GM12878 (cell line): Measurements from ENCODE around the gene SORCS2.

ENCODE experiments used
- CTCF ChIP-seq, 3 experiments: IDR thresholded peaks in 2 of 3; conservative IDR thresholded peaks in 1 of 3; 2 replicates each; pipeline ENCODE4 v1.5.1; 2011; ENCODE audit warnings: low read depth in 3 of 3, low read length in 3 of 3, mild to moderate bottlenecking in 3 of 3, control low read depth in 2 of 3, moderate library complexity in 2 of 3, inconsistent platforms in 1 of 3, mixed read lengths in 1 of 3; ENCODE audit not compliant: control insufficient read depth in 2 of 3, insufficient read depth in 1 of 3; ENCODE audit errors: extremely low read depth in 1 of 3
- CUX1 ChIP-seq: IDR thresholded peaks from 2 replicates; pipeline ENCODE4 v1.6.1; 2012; ENCODE audit warnings: improper control_type of control experiment, low read depth, low read length; ENCODE audit not compliant: insufficient replicate concordance
- E2F8 ChIP-seq: fragments of 450-650 bp; IDR thresholded peaks from 2 replicates; pipeline ENCODE4 v1.6.1; 2018; ENCODE audit warnings: mild to moderate bottlenecking, low read depth, moderate library complexity; ENCODE audit not compliant: partially characterized antibody
- EED ChIP-seq: sonication (generic); IDR thresholded peaks from 2 replicates; pipeline ENCODE4 v1.6.1; 2016; ENCODE audit warnings: antibody characterized with exemption, low read depth
- EP300 ChIP-seq, 2 experiments: fragments of 150-350 bp in 1 of 2; IDR thresholded peaks; 2 replicates each; pipeline ENCODE4 v1.6.1; 2011 to 2012; ENCODE audit warnings: low read depth in 2 of 2, low read length in 2 of 2, borderline replicate concordance in 1 of 2, improper control_type of control experiment in 1 of 2, inconsistent platforms in 1 of 2; ENCODE audit not compliant: control insufficient read depth in 1 of 2
- HDAC2 ChIP-seq: fragments of 200-600 bp; sonication (generic); IDR thresholded peaks from 2 replicates; pipeline ENCODE4 v1.6.1; 2017
- RAD51 ChIP-seq: fragments of 450-650 bp; IDR thresholded peaks from 2 replicates; pipeline ENCODE4 v1.6.1; 2016; ENCODE audit warnings: moderate library complexity, mild to moderate bottlenecking, inconsistent platforms
- SIX5 ChIP-seq: IDR thresholded peaks from 2 replicates; pipeline ENCODE4 v1.6.1; 2011; ENCODE audit warnings: mild to moderate bottlenecking, low read depth, low read length, moderate library complexity; ENCODE audit not compliant: severe bottlenecking
- TAF1 ChIP-seq: IDR thresholded peaks from 2 replicates; pipeline ENCODE4 v1.6.1; 2011; ENCODE audit warnings: mild to moderate bottlenecking, low read depth, low read length, borderline replicate concordance
- TBL1XR1 ChIP-seq: IDR thresholded peaks from 2 replicates; pipeline ENCODE4 v1.6.1; 2012; ENCODE audit warnings: low read depth, low read length, improper control_type of control experiment

GRCh38 chr4:7540654-7541413 is 348.5 kb downstream of the SORCS2 start:
- TF ChIP-seq E2F8 (no peak), HDAC2 (no peak), SIX5 (no peak), CUX1 (no peak), CTCF (IDR thresholded peaks at IDR 0.05 in 2 of 3, conservative IDR thresholded peaks at IDR 0.05 in 1 of 3; ENCODE audit: control insufficient read depth in 2 of 3, extremely low read depth in 1 of 3, insufficient read depth in 1 of 3, low read depth in 3 of 3, low read length in 3 of 3) (no peak), RAD51 (no peak), EED (no peak), TBL1XR1 (no peak), TAF1 (no peak), EP300 (IDR thresholded peaks at IDR 0.05; ENCODE audit: borderline replicate concordance in 1 of 2, control insufficient read depth in 1 of 2, low read depth in 2 of 2, low read length in 2 of 2) (no peak)
